ENCODE data around the gene SERPINB10. TPM values are rescaled to one million over a fixed set of nuclear protein-coding genes. Genes with fewer than 3 reads are reported as not detected.

The SERPINB10 gene
- polyA plus RNA-seq, 2 of the 4 experiments (the other 2 are of a cell fraction) = not detected

GRCh38 chr18:63953811-63954210 lies 46.1 kb downstream of the SERPINB10 start:
- Histone ChIP-seq H3K4me1 (no peaks in the 10 kb centered on the region), H3K9me3 (no peaks in the 10 kb centered on the region), H3K4me2 (no peak overlapping the region), H3K4me3 (no peak overlapping the region), H3K27ac (no peak overlapping the region)
- no peak for TF ChIP-seq MAFK (IDR thresholded peaks at IDR 0.05; ENCODE audit: partially characterized antibody)
- no peak for TF ChIP-seq CHD4 (IDR thresholded peaks at IDR 0.05; ENCODE audit: borderline replicate concordance)
- no peak for TF ChIP-seq HOXB5 (CRISPR knock-in tag; IDR thresholded peaks at IDR 0.05)
- TF ChIP-seq USF2 (IDR thresholded peaks at IDR 0.05) = no peak
- no peak for TF ChIP-seq FOXS1 (CRISPR knock-in tag; IDR thresholded peaks at IDR 0.05)
- no peak for DNase-seq (ENCODE audit: low read depth in 1 of 2, low spot score in 1 of 2)
- ATAC-seq = no peak
- ChIA-PET CTCF (interaction anchor here (0.6 to 1.8 kb wide), 5 partner anchors 10 to 41 kb away, joined by 3 to 10 read pairs (median 3); no protein-coding TSS in a partner anchor), POLR2A (interaction anchor here (1.5 kb wide), 1 partner anchor 17 kb away, joined by 6 read pairs; no protein-coding TSS in a partner anchor)
- no peak for FAIRE-seq
- 33% methylated on average over 5 of the region's 5 CpGs for WGBS (ENCODE audit: missing lambda C conversion rate)

GRCh38 chr18:63956755-63957154 lies 49.0 kb downstream of the SERPINB10 start:
- TF ChIP-seq ESRRA (IDR thresholded peaks at IDR 0.05; ENCODE audit: borderline replicate concordance, low read length) (no peak), ZC3H11A (IDR thresholded peaks at IDR 0.05) (no peak), RAD21 (conservative IDR thresholded peaks at IDR 0.05 in 1 of 2, IDR thresholded peaks at IDR 0.05 in 1 of 2) (no peak), JUN (IDR thresholded peaks at IDR 0.05) (no peak), NFE2L2 (conservative IDR thresholded peaks at IDR 0.05; ENCODE audit: low read length) (no peak), RNF2 (IDR thresholded peaks at IDR 0.05; ENCODE audit: borderline replicate concordance, low read depth) (no peak), ZNF302 (CRISPR knock-in tag; IDR thresholded peaks at IDR 0.05) (no peak), FOSB (CRISPR knock-in tag; IDR thresholded peaks at IDR 0.05) (no peak), CBX2 (IDR thresholded peaks at IDR 0.05; ENCODE audit: borderline replicate concordance, low read depth) (no peak), EP300 (IDR thresholded peaks at IDR 0.05) (no peak), CTCF (IDR thresholded peaks at IDR 0.05) (no peak), MAX (IDR thresholded peaks at IDR 0.05) (no peak), CHD2 (IDR thresholded peaks at IDR 0.05; ENCODE audit: low read length, partially characterized antibody) (no peak), HES2 (IDR thresholded peaks at IDR 0.05) (no peak), E2F6 (IDR thresholded peaks at IDR 0.05; ENCODE audit: borderline replicate concordance, low read depth) (no peak), ATOH8 (CRISPR knock-in tag; IDR thresholded peaks at IDR 0.05; ENCODE audit: low read depth) (no peak)
- POLR2A ChIA-PET = no interaction called here
- Histone ChIP-seq H3K4me1 (no peaks in the 10 kb centered on the region), H3K27ac (no peak overlapping the region), H3K9me3 (no peaks in the 10 kb centered on the region), H3K4me2 (no peak overlapping the region), H3K4me3 (no peak overlapping the region)
- ATAC-seq (no peak), DNase-seq (ENCODE audit: low read depth in 1 of 2, low spot score in 1 of 2) (no peak), FAIRE-seq (no peak)
- CTCF ChIA-PET = no interaction called here
- 32% methylated on average over 4 of the region's 4 CpGs for WGBS (ENCODE audit: missing lambda C conversion rate)
